RWPE1 (cell line): ENCODE measurements around the gene ARHGAP40.

Experiments used
- CTCF ChIA-PET: fragments of 350-600 bp; sonication (Branson Sonifier 250); formaldehyde crosslinking; extraction: SDS; loops from one replicate; lab custom pipeline; 2021; lab: Yijun Ruan, JAX
- POLR2A ChIA-PET: fragments of 400-600 bp; formaldehyde crosslinking; extraction: SDS; loops from one replicate; lab custom pipeline; 2020; ENCODE audit warnings: antibody characterized with exemption; ENCODE audit not compliant: low non-redundant PET; lab: Yijun Ruan, JAX
- DNase-seq: peaks from one replicate; pipeline ENCODE4 v3.0.0; 2012; ENCODE audit warnings: low spot score
- H3K27ac ChIP-seq: fragments of 450-650 bp; 2 replicates; pipeline ENCODE4 v1.5.1; 2017
- CTCF ChIP-seq: fragments of 450-650 bp; conservative IDR thresholded peaks from 2 replicates; pipeline ENCODE4 v1.5.1; 2017; ENCODE audit warnings: low read depth, mild to moderate bottlenecking

Gene ARHGAP40

GRCh38 chr20:38676576-38676975 is 75.0 kb downstream of the ARHGAP40 start:
- ChIA-PET POLR2A (no interaction called here), CTCF (interaction anchor here (2.6 kb wide), 1 partner anchor 18 kb away, joined by 11 read pairs; no protein-coding TSS in a partner anchor)
- no peak for DNase-seq
- TF ChIP-seq CTCF = no peak
- no peak overlapping the region for H3K27ac ChIP-seq

GRCh38 chr20:38680500-38681306 is 79.1 kb downstream of the ARHGAP40 start:
- DNase-seq = peak; percentile 65
- no peak overlapping the region for H3K27ac ChIP-seq
- CTCF ChIA-PET = interaction anchor here (0.6 to 0.7 kb wide), 2 partner anchors 74 to 307 kb away, joined by 3 to 4 read pairs; no protein-coding TSS in a partner anchor
- POLR2A ChIA-PET = no interaction called here
- no peak for TF ChIP-seq CTCF

GRCh38 chr20:38685271-38685670 is 83.7 kb downstream of the ARHGAP40 start:
- no peak for DNase-seq
- no peak for TF ChIP-seq CTCF
- ChIA-PET POLR2A (no interaction called here), CTCF (interaction anchor here (0.7 to 1.0 kb wide), 4 partner anchors 9 to 46 kb away, joined by 3 to 6 read pairs (median 4); no protein-coding TSS in a partner anchor)
- H3K27ac ChIP-seq = no peak overlapping the region

- H3K27ac ChIP-seq = no peak overlapping the region
- no peak for TF ChIP-seq CTCF
- POLR2A ChIA-PET = no interaction called here
- DNase-seq = peak; percentile 83
- CTCF ChIA-PET = interaction anchor here (0.7 to 1.0 kb wide), 4 partner anchors 10 to 45 kb away, joined by 3 to 6 read pairs (median 4); no protein-coding TSS in a partner anchor
Measured at GRCh38 chr20:38685853-38686473, 84.4 kb downstream of the ARHGAP40 start.

- ChIA-PET CTCF (interaction anchor here (0.6 to 1.5 kb wide), 3 partner anchors 34 to 161 kb away, joined by 3 to 5 read pairs (median 4); no protein-coding TSS in a partner anchor), POLR2A (interaction anchor here (0.5 kb wide), 1 partner anchor 33 kb away, joined by 3 read pairs; no protein-coding TSS in a partner anchor)
- TF ChIP-seq CTCF = no peak
- no peak overlapping the region for H3K27ac ChIP-seq
- peak; percentile 68 for DNase-seq
Measured at GRCh38 chr20:38692436-38693411, 91.1 kb downstream of the ARHGAP40 start.
